GM19467 (cell line): ENCODE measurements around the gene CDH23.

Experiments used
- ATAC-seq: cut with Tn5 transposase; IDR thresholded peaks from one replicate; pipeline ENCODE4 v1.9.1; 2021; ENCODE audit warnings: mild to moderate bottlenecking, moderate library complexity; ENCODE audit not compliant: unreplicated experiment

Gene CDH23

GRCh38 chr10:71671994-71672946, 275.6 kb downstream of the CDH23 start:
- no peak for ATAC-seq

GRCh38 chr10:71675295-71675970, 278.7 kb downstream of the CDH23 start:
- no peak for ATAC-seq

GRCh38 chr10:71677261-71677660, 280.5 kb downstream of the CDH23 start:
- ATAC-seq, result no peak

- no peak for ATAC-seq
These were observed 281.5 kb downstream of the CDH23 start for GRCh38 chr10:71678057-71678805.

GRCh38 chr10:71679425-71679824, 282.7 kb downstream of the CDH23 start:
- no peak for ATAC-seq

- no peak for ATAC-seq
These were observed 285.3 kb downstream of the CDH23 start for GRCh38 chr10:71681977-71682376.

GRCh38 chr10:71683301-71683700, 286.6 kb downstream of the CDH23 start:
- no peak for ATAC-seq

- ATAC-seq, result no peak
These were observed 287.8 kb downstream of the CDH23 start for GRCh38 chr10:71684356-71685173.

- no peak for ATAC-seq
These were observed 289.0 kb downstream of the CDH23 start for GRCh38 chr10:71685554-71686232.

GRCh38 chr10:71687077-71687476, 290.4 kb downstream of the CDH23 start:
- no peak for ATAC-seq

GRCh38 chr10:71687480-71687879, 290.8 kb downstream of the CDH23 start:
- ATAC-seq, result no peak

GRCh38 chr10:71688256-71688655, 291.5 kb downstream of the CDH23 start:
- no peak for ATAC-seq

- no peak for ATAC-seq
These were observed 293.5 kb downstream of the CDH23 start for GRCh38 chr10:71690094-71690720.

- no peak for ATAC-seq
These were observed 294.7 kb downstream of the CDH23 start for GRCh38 chr10:71691405-71691804.

- ATAC-seq, result no peak
These were observed 296.0 kb downstream of the CDH23 start for GRCh38 chr10:71692598-71693306.

GRCh38 chr10:71693377-71693776, 296.7 kb downstream of the CDH23 start:
- no peak for ATAC-seq

GRCh38 chr10:71694039-71694501, 297.4 kb downstream of the CDH23 start:
- peak; percentile 12 for ATAC-seq

GRCh38 chr10:71694567-71694968, 297.8 kb downstream of the CDH23 start:
- ATAC-seq, result peak; percentile 83
